ENCODE results near the gene CDC37. TPM values are rescaled to one million over a fixed set of nuclear protein-coding genes. Genes with fewer than 3 reads are reported as not detected.
"Not testable (repeated sequence)": the region's sequence is repeated elsewhere in the genome, so short reads cannot be mapped to it uniquely, and the experiment has no call there.

Gene CDC37
- total RNA-seq, 4 donors from 2014 or later = 127 to 260 (median 155) TPM

- Histone ChIP-seq H3K36me3 (peaks cover 0 to 97% (median 41%) of the 10 kb centered on the region in 3 donors), H3K4me1 (no peaks in the 10 kb centered on the region), H3K27ac (no peak overlapping the region), H3K9me3 (peaks cover 0 to 5% (median 0%) of the 10 kb centered on the region in 4 donors), H3K27me3 (no peaks in the 10 kb centered on the region), H3K4me3 (no peak overlapping the region)
- WGBS, 2 donors = 94 to 95% methylated on average over 15 of the region's 15 CpGs
- DNase-seq (ENCODE audit: low spot score in 2 of 2) = no peak
- TF ChIP-seq EP300 (IDR thresholded peaks at IDR 0.05) (no peak), CTCF (IDR thresholded peaks at IDR 0.05) (no peak), POLR2A (IDR thresholded peaks at IDR 0.05) (no peak)
Observed at GRCh38 chr19:10368101-10368803, 35.1 kb downstream of the CDC37 start.

- H3K36me3 ChIP-seq = peaks cover 0 to 100% (median 38%) of the 10 kb centered on the region in 3 donors
- not testable (repeated sequence) for DNase-seq (ENCODE audit: low spot score in 2 of 2); H3K4me1 ChIP-seq; H3K27ac ChIP-seq; H3K27me3 ChIP-seq; H3K9me3 ChIP-seq; H3K4me3 ChIP-seq
- 94 to 98% methylated on average over 4 of the region's 4 CpGs for WGBS, 2 donors
Observed at GRCh38 chr19:10366950-10367512, 36.3 kb downstream of the CDC37 start.

GRCh38 chr19:10365518-10365917 lies 37.8 kb downstream of the CDC37 start:
- Histone ChIP-seq H3K4me1 (no peaks in the 10 kb centered on the region), H3K9me3 (peaks cover 0 to 5% (median 0%) of the 10 kb centered on the region in 4 donors), H3K36me3 (peaks cover 0 to 100% (median 32%) of the 10 kb centered on the region in 3 donors), H3K27ac (no peak overlapping the region), H3K27me3 (no peaks in the 10 kb centered on the region), H3K4me3 (no peak overlapping the region)
- TF ChIP-seq EP300 (IDR thresholded peaks at IDR 0.05) (no peak), CTCF (IDR thresholded peaks at IDR 0.05) (no peak), POLR2A (IDR thresholded peaks at IDR 0.05) (no peak)
- no peak for DNase-seq (ENCODE audit: low spot score in 2 of 2)
- 95% methylated on average over 22 to 23 of the region's 23 CpGs for WGBS, 2 donors

GRCh38 chr19:10364644-10365043 lies 38.7 kb downstream of the CDC37 start:
- H3K27me3 ChIP-seq = no peaks in the 10 kb centered on the region
- no peak for TF ChIP-seq CTCF (IDR thresholded peaks at IDR 0.05)
- no peak for TF ChIP-seq EP300 (IDR thresholded peaks at IDR 0.05)
- TF ChIP-seq POLR2A (IDR thresholded peaks at IDR 0.05) = no peak
- DNase-seq (ENCODE audit: low spot score in 2 of 2) = no peak
- peaks cover 0 to 100% (median 28%) of the 10 kb centered on the region in 3 donors for H3K36me3 ChIP-seq
- H3K4me1 ChIP-seq = no peaks in the 10 kb centered on the region
- H3K4me3 ChIP-seq = no peak overlapping the region
- peaks cover 0 to 5% (median 0%) of the 10 kb centered on the region in 4 donors for H3K9me3 ChIP-seq
- no peak overlapping the region for H3K27ac ChIP-seq
- WGBS, 2 donors = 80 to 91% methylated on average over 15 of the region's 19 CpGs

GRCh38 chr19:10363789-10364281 lies 39.5 kb downstream of the CDC37 start:
- WGBS, 2 donors = 89 to 91% methylated on average over 8 to 11 of the region's 12 CpGs
- Histone ChIP-seq H3K27me3 (no peaks in the 10 kb centered on the region), H3K27ac (no peak overlapping the region), H3K4me3 (no peak overlapping the region), H3K4me1 (no peaks in the 10 kb centered on the region), H3K9me3 (peaks cover 0 to 5% (median 0%) of the 10 kb centered on the region in 4 donors), H3K36me3 (peaks cover 0 to 100% (median 28%) of the 10 kb centered on the region in 3 donors)
- TF ChIP-seq CTCF (IDR thresholded peaks at IDR 0.05) (no peak), EP300 (IDR thresholded peaks at IDR 0.05) (no peak), POLR2A (IDR thresholded peaks at IDR 0.05) (no peak)
- DNase-seq (ENCODE audit: low spot score in 2 of 2) = no peak

All from tibial nerve (tissue), 4 donors.